SH-SY5Y (cell line): ENCODE results near the gene CDKL1.

ENCODE experiments used
- GATA2 ChIP-seq: IDR thresholded peaks from 2 replicates; pipeline ENCODE4 v1.6.1; 2011; ENCODE audit warnings: mild to moderate bottlenecking, low read depth, low read length
- GATA3 ChIP-seq: IDR thresholded peaks from 2 replicates; pipeline ENCODE4 v1.6.1; 2011; ENCODE audit warnings: low read depth, mild to moderate bottlenecking, low read length, moderate library complexity

Gene CDKL1

GRCh38 chr14:50396631-50397389, at the start of gene CDKL1:
TSS of gene CDKL1 (minus strand) at chr14:50396881. CDS start at chr14:50395868, 1,013 bp downstream.
- TF ChIP-seq GATA2, result 0 out of 2 replicates have a peak, but pooled peaks have one; percentile 8
- no peak for TF ChIP-seq GATA3

- TF ChIP-seq GATA3 (no peak), GATA2 (no peak)
Measured at GRCh38 chr14:50434528-50434927, 37.8 kb upstream of the CDKL1 start.

- no peak for TF ChIP-seq GATA3
- TF ChIP-seq GATA2, result no peak
Measured at GRCh38 chr14:50432131-50432530, 35.5 kb upstream of the CDKL1 start.

- TF ChIP-seq GATA3, result no peak
- no peak for TF ChIP-seq GATA2
Measured at GRCh38 chr14:50425816-50426215, 29.1 kb upstream of the CDKL1 start.

GRCh38 chr14:50425105-50425504, 28.4 kb upstream of the CDKL1 start:
- TF ChIP-seq GATA3, result no peak
- TF ChIP-seq GATA2, result no peak

- TF ChIP-seq GATA3 (no peak), GATA2 (no peak)
Measured at GRCh38 chr14:50423529-50423928, 26.8 kb upstream of the CDKL1 start.

GRCh38 chr14:50421499-50421898, 24.8 kb upstream of the CDKL1 start:
- no peak for TF ChIP-seq GATA2
- no peak for TF ChIP-seq GATA3

- TF ChIP-seq GATA3 (no peak), GATA2 (no peak)
Measured at GRCh38 chr14:50417853-50418252, 21.2 kb upstream of the CDKL1 start.

- TF ChIP-seq GATA3, result no peak
- TF ChIP-seq GATA2, result no peak
Measured at GRCh38 chr14:50410921-50411320, 14.2 kb upstream of the CDKL1 start.

GRCh38 chr14:50410071-50410470, 13.4 kb upstream of the CDKL1 start:
- TF ChIP-seq GATA2, result no peak
- no peak for TF ChIP-seq GATA3

GRCh38 chr14:50407111-50407812, 10.6 kb upstream of the CDKL1 start:
- TF ChIP-seq GATA3 (no peak), GATA2 (no peak)

- TF ChIP-seq GATA2, result no peak
- no peak for TF ChIP-seq GATA3
Measured at GRCh38 chr14:50403419-50403818, 6.7 kb upstream of the CDKL1 start.

- TF ChIP-seq GATA2 (no peak), GATA3 (no peak)
Measured at GRCh38 chr14:50402965-50403364, 6.3 kb upstream of the CDKL1 start.

GRCh38 chr14:50400461-50400860, 3.8 kb upstream of the CDKL1 start:
- no peak for TF ChIP-seq GATA3
- no peak for TF ChIP-seq GATA2
